GM19025 (cell line): ENCODE data around the gene RCE1.

Source experiments
- ATAC-seq: cut with Tn5 transposase; IDR thresholded peaks from one replicate; pipeline ENCODE4 v1.9.1; 2021; ENCODE audit warnings: mild to moderate bottlenecking, low read depth, moderate library complexity; ENCODE audit not compliant: unreplicated experiment

Gene RCE1

DNA sequence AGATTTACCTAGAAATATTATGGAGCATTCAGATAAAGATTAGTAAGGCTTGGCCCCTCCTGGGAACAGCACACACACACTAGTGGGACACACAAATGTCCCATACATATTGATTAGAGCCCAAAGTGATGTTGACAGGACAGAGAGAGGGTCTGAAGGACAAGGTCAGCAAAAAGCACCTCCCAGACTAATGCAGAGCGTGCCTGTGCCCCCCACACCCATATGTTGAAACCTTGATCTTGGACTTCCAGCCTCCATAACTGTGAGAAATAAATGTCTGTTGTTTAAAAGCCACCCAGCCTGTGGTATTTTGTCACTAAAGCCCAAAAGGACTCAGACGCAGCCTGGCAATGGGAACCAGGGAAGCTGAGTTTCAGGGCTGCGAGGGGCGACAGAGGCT, 41.2 kb downstream of the RCE1 start:
- ATAC-seq = no peak

DNA sequence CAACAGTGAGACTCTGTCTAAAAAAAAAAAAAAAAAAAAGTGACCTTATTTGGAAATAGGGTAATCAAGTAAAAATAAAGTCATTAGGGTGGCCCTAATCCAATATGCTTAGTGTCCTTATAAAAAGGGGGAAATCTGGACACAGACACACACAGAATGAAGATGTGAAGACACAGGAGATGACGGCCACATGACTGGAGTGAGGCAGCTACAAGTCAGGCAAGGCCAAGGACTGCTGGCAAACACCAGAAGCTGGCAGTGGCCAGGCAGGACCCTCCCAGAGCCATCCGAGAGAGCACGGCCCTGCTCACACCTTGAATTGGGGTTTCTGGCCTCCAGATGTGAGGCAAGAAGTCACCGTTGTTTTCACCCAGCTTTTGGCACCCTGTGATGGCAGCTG, 42.2 kb downstream of the RCE1 start:
- ATAC-seq = no peak

DNA sequence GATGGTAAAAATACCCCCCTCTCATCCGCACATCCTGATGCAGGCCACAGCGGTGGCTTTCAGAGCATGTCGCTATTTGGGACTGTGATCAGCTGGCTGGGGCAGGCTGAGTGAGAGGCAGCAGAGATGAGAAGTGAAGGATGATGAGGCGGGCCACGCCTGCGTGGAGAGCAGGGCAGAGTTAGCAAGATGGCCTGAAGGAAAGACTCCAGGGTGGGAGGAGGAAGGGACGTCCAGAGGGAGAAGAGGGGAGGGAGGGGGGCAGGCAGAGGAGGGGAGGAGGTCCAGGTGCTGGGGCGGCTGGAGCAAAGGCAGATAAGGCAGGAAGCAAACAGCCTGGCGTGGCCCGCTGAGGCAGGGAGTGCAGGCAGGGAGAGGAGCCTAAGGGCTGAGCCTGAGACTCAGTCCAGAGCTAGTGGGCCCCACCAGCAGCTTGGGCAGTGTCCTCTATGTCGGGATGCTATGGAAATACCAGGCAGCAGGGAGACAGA, 42.8 kb downstream of the RCE1 start:
- no peak for ATAC-seq

DNA sequence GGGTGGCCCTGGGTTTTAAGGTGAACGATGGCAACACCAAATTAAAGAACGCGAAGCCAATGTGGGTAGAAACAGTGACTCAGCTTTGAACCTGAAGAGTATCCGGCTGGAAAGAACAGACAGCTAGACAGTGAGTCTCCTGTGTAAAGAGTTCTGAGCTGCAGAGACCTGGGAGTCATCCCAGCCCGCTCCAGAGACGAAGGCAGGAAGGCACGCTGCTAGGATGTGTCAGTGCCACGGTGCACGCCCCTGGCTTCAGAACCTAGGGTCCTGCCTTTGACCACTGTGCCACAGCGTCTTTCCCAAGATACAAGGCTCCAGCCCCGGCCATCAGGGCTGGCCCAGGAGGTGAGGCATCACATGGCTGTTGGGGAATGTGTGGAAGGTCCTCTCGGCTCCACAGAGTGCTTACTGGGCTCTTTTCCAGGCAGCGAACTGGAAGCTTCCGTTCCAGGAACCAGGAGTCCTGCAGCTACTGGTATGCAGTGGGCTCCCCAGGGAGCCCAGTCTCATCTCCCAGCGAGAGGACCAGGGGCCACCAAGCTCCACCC, 43.5 kb downstream of the RCE1 start:
- no peak for ATAC-seq

DNA sequence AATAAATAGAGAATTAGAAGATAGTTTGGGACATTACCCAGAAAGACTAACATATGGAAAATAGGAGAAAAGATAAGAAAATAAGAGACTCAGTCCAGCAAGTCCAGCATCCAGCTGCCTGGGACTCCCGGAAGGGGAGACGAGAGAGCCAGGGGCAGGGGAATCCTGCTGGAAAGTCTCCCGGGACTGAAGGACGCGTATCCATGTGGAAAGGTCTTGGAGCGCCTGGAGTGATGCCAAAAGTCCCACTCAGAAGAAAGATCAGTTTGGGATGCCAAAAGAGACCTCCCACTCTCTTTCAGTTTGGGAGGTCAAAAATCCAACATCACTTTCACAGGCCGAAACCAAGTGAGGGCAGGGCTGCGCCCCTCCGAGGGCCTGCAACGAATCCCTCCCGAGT, 44.3 kb downstream of the RCE1 start:
- no peak for ATAC-seq

DNA sequence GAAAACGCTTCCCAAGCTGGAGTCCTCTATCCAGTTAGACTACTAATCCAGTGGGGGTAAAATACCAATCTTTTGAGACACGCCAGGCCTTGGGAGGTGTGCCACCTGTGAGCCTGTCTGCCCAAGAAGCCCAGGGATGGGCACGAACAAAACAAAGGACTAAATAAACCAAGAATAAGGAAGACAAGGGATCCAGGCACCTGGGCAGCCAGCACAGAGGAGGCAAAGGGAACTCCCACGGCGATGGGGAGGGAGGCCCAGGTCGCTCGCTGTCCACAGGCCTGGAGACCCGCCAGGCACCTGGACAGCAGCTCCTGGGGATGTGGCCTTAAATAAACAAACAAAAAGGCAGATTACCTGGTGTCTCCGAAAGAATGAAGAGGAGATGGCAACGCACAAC, 45.0 kb downstream of the RCE1 start:
- ATAC-seq = no peak

DNA sequence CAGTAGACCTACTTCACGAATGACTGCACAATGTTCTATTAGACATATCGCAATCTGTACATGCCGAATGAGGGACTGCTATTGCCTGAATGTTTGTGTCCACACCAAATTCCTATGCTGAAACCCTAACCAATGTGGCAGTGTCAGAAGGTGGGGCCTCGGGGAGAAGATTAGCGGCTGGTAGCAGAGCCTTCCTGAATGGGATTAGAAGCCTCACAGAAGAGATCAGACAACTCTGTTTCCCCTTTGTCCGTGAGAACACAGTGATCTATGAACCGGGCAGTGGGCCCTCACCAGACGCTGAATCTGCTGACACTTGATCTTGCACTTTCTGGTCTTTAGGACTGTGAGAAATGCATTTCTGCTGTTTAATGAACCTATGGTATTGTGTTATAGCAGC, 46.7 kb downstream of the RCE1 start:
- no peak for ATAC-seq

DNA sequence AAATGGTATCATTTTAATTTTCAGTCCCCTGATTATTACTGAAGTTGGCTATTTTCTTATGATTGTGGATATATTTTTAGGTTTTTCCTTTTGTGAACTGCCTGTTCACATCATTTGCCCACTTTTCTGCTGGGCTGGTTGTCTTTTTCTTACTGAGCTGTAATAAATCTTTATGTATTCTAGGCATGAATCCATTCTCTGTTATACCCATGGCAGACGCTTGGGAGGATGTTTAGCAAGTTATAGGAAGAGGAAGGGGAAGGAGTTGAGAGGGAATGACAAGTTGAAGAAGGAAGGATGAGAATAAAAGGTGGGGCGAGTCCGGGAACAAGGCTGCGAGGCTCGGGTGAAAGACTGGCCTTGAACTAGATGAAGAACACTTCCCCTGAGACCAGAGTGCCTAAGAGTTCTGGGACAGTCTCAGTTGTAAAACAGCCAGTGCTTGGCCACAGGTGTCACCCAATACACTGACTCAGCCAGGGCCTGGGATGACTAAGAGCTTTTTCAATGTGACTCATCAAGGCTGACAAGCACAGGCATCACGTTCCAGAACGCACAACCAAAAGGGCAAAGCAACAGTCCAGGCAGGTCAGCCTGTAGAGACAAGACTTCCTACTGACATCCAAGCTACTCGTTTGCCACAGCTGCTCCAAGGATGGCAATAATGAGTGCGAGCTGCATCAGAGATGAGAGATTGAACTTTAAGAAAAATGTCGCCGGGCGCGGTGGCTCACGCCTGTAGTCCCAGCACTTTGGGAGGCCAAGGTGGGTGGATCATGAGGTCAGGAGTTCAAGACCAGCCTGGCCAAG, 48.8 kb downstream of the RCE1 start:
- no peak for ATAC-seq

DNA sequence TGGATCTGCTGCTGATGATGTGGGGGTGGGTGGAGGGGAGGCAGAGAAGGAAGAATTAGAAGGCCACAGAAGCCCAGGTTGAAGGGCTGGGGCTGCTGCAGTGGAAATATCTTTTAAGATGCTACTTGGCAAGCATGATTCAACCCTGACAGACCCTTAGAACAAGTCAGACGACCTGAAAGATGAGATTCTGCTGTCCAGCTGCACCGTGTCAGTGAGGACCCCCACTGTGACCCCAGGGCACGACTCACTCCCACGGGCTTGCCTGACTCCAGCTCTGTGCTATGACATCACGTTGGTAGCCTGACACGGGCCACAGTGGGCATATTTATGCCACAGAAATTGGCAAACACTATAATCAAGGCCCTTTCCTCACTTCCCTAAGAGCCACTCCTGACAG, 49.7 kb downstream of the RCE1 start:
- no peak for ATAC-seq

DNA sequence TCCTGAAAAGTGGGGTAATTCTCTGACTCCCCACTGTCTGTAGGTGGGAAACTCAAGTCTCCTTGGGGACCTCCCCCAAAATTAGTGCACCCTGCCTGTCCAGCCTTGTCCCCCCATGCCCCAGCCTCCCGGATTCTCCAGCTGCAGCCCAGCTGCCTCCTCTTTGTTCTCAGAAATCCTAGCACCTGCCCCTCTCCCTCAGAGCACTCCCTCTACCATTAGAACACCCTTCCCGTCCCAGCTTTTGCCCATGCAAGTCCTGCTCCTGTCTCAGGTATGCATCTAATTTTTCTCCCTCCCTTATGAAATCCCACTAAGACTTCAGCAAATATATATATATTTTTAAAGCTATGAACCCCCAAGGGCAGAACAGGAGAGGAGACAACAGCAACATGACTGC, 50.9 kb downstream of the RCE1 start:
- ATAC-seq = no peak
